ENCODE results near the gene GAL3ST3.
A peak's percentile ranks its signal among the peaks of the same experiment; 100 is the strongest.
"Not testable (repeated sequence)": the region's sequence is repeated elsewhere in the genome, so short reads cannot be mapped to it uniquely, and the experiment has no call there.

The GAL3ST3 gene

GRCh38 chr11:66080055-66080817 lies 31.3 kb upstream of the GAL3ST3 start:
- peaks cover 83% of the 10 kb centered on the region for H3K4me1 ChIP-seq (ENCODE audit: insufficient read depth, low read length, severe bottlenecking)
- peak overlapping the region; percentile 13 for H3K4me3 ChIP-seq (ENCODE audit: low read depth, low read length, poor library complexity, severe bottlenecking)
- H4K20me1 ChIP-seq (ENCODE audit: insufficient read depth, low read length): no peaks in the 10 kb centered on the region
- H3K9me2 ChIP-seq (ENCODE audit: low read depth, low read length): no peaks in the 10 kb centered on the region
- TF ChIP-seq EZH2 (IDR thresholded peaks at IDR 0.05; ENCODE audit: borderline replicate concordance, low read length): no peak
- TF ChIP-seq, protein P1, sequence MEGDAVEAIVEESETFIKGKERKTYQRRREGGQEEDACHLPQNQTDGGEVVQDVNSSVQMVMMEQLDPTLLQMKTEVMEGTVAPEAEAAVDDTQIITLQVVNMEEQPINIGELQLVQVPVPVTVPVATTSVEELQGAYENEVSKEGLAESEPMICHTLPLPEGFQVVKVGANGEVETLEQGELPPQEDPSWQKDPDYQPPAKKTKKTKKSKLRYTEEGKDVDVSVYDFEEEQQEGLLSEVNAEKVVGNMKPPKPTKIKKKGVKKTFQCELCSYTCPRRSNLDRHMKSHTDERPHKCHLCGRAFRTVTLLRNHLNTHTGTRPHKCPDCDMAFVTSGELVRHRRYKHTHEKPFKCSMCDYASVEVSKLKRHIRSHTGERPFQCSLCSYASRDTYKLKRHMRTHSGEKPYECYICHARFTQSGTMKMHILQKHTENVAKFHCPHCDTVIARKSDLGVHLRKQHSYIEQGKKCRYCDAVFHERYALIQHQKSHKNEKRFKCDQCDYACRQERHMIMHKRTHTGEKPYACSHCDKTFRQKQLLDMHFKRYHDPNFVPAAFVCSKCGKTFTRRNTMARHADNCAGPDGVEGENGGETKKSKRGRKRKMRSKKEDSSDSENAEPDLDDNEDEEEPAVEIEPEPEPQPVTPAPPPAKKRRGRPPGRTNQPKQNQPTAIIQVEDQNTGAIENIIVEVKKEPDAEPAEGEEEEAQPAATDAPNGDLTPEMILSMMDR (IDR thresholded peaks at IDR 0.05; ENCODE audit: low read length): no peak
- H2AFZ ChIP-seq (ENCODE audit: low read length): no peak overlapping the region
- H3F3A ChIP-seq (ENCODE audit: insufficient read depth, low read length): 0 out of 2 replicates have a peak, but pooled peaks cover 5% of the 10 kb centered on the region
- peak overlapping the region; percentile 96 for H3K27ac ChIP-seq (ENCODE audit: low read depth, low read length, poor library complexity, severe bottlenecking)
- no peaks in the 10 kb centered on the region for H3K27me3 ChIP-seq (ENCODE audit: insufficient read depth, low read length)
- peak overlapping the region; percentile 61 for H3K4me2 ChIP-seq (ENCODE audit: low read length)
- H3K36me3 ChIP-seq (ENCODE audit: insufficient read depth, low read length): peaks cover 17% of the 10 kb centered on the region
- H3K79me2 ChIP-seq (ENCODE audit: insufficient read depth, low read length): peaks cover 52% of the 10 kb centered on the region
- H3K9ac ChIP-seq (ENCODE audit: low read length): peak overlapping the region; percentile 29
- no peaks in the 10 kb centered on the region for H3K9me3 ChIP-seq (ENCODE audit: low read length)

- not testable (repeated sequence) for H3K9ac ChIP-seq (ENCODE audit: low read length); H4K20me1 ChIP-seq (ENCODE audit: insufficient read depth, low read length); H2AFZ ChIP-seq (ENCODE audit: low read length); H3K9me2 ChIP-seq (ENCODE audit: low read depth, low read length); H3K4me2 ChIP-seq (ENCODE audit: low read length); H3K4me3 ChIP-seq (ENCODE audit: low read depth, low read length, poor library complexity, severe bottlenecking); H3F3A ChIP-seq (ENCODE audit: insufficient read depth, low read length); H3K27me3 ChIP-seq (ENCODE audit: insufficient read depth, low read length); H3K9me3 ChIP-seq (ENCODE audit: low read length)
- Histone ChIP-seq H3K27ac (ENCODE audit: low read depth, low read length, poor library complexity, severe bottlenecking) (peak overlapping the region; percentile 96), H3K79me2 (ENCODE audit: insufficient read depth, low read length) (peaks cover 45% of the 10 kb centered on the region), H3K4me1 (ENCODE audit: insufficient read depth, low read length, severe bottlenecking) (peaks cover 76% of the 10 kb centered on the region), H3K36me3 (ENCODE audit: insufficient read depth, low read length) (peaks cover 26% of the 10 kb centered on the region)
These were observed 30.0 kb upstream of the GAL3ST3 start for GRCh38 chr11:66078949-66079348.

- no peak for TF ChIP-seq EZH2 (IDR thresholded peaks at IDR 0.05; ENCODE audit: borderline replicate concordance, low read length)
- TF ChIP-seq, protein P1 (IDR thresholded peaks at IDR 0.05; ENCODE audit: low read length): no peak
- Histone ChIP-seq H3K9me3 (ENCODE audit: low read length) (no peaks in the 10 kb centered on the region), H3K79me2 (ENCODE audit: insufficient read depth, low read length) (peaks cover 39% of the 10 kb centered on the region), H3K4me3 (ENCODE audit: low read depth, low read length, poor library complexity, severe bottlenecking) (no peak overlapping the region), H3K36me3 (ENCODE audit: insufficient read depth, low read length) (peaks cover 36% of the 10 kb centered on the region), H3F3A (ENCODE audit: insufficient read depth, low read length) (0 out of 2 replicates have a peak, but pooled peaks cover 5% of the 10 kb centered on the region), H3K9me2 (ENCODE audit: low read depth, low read length) (no peaks in the 10 kb centered on the region), H3K27me3 (ENCODE audit: insufficient read depth, low read length) (no peaks in the 10 kb centered on the region), H2AFZ (ENCODE audit: low read length) (no peak overlapping the region), H3K4me2 (ENCODE audit: low read length) (peak overlapping the region; percentile 18; the same call in 1 of the 2 replicates), H3K4me1 (ENCODE audit: insufficient read depth, low read length, severe bottlenecking) (peaks cover 76% of the 10 kb centered on the region), H3K9ac (ENCODE audit: low read length) (peak overlapping the region; percentile 5; the same call in 1 of the 2 replicates), H4K20me1 (ENCODE audit: insufficient read depth, low read length) (no peaks in the 10 kb centered on the region), H3K27ac (ENCODE audit: low read depth, low read length, poor library complexity, severe bottlenecking) (peak overlapping the region; percentile 96)
These were observed 29.0 kb upstream of the GAL3ST3 start for GRCh38 chr11:66077927-66078326.

Data from OCI-LY1 (cell line).